Tibial nerve (tissue), 4 donors: Measurements from ENCODE around the gene CCDC9B.

ENCODE experiments used
- EP300 ChIP-seq, 2 donors: sonication (generic); formaldehyde crosslinking; IDR thresholded peaks; one replicate each; pipeline ENCODE4 v1.6.1; 2017; ENCODE audit warnings: antibody characterized with exemption in 2 of 2, mild to moderate bottlenecking in 1 of 2
- POLR2A ChIP-seq, 2 donors: fragments of 450-650 bp; IDR thresholded peaks; one replicate each; pipeline ENCODE4 v1.6.1; 2017; ENCODE audit warnings: antibody characterized with exemption in 2 of 2, mild to moderate bottlenecking in 2 of 2, moderate library complexity in 2 of 2
- TF ChIP-seq, protein P1 (sequence below), 5 experiments: fragments of 200-600 bp in 3 of 5; fragments of 450-650 bp in 2 of 5; sonication (generic) in 3 of 5; IDR thresholded peaks; one replicate each; pipeline ENCODE4 v1.5.1; 2016 to 2019; ENCODE audit warnings: antibody characterized with exemption in 5 of 5, mild to moderate bottlenecking in 3 of 5, moderate library complexity in 2 of 5

DNA sequence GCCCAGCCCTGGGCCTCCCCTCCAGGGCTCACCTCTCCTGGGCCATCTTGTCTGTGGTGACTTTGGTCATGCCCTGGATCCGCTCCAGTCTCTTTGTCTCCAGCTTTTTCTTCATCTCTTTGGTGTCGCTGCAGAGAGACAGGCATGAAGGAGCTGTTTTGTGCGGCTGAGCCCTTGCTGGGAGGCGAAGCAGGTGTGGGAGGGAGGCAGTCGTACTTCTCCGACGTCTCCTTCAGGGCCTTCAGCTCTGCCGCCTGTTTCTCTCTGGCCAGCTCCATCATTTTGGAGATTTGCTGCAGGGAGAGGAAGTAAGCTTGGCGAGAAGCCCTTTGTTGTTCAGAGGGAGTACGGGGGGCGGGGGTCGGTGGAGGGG lies 50.2 kb downstream of the CCDC9B start:
- TF ChIP-seq, protein P1, sequence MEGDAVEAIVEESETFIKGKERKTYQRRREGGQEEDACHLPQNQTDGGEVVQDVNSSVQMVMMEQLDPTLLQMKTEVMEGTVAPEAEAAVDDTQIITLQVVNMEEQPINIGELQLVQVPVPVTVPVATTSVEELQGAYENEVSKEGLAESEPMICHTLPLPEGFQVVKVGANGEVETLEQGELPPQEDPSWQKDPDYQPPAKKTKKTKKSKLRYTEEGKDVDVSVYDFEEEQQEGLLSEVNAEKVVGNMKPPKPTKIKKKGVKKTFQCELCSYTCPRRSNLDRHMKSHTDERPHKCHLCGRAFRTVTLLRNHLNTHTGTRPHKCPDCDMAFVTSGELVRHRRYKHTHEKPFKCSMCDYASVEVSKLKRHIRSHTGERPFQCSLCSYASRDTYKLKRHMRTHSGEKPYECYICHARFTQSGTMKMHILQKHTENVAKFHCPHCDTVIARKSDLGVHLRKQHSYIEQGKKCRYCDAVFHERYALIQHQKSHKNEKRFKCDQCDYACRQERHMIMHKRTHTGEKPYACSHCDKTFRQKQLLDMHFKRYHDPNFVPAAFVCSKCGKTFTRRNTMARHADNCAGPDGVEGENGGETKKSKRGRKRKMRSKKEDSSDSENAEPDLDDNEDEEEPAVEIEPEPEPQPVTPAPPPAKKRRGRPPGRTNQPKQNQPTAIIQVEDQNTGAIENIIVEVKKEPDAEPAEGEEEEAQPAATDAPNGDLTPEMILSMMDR (IDR thresholded peaks at IDR 0.05), result no peak
- no peak for TF ChIP-seq POLR2A (IDR thresholded peaks at IDR 0.05)
- TF ChIP-seq EP300 (IDR thresholded peaks at IDR 0.05), result no peak
